OCI-LY7 (cell line): ENCODE measurements around the gene EXOSC1.

ENCODE experiments used
- EZH2phosphoT487 ChIP-seq: fragments of 200-600 bp; sonication (generic); IDR thresholded peaks from 2 replicates; pipeline ENCODE4 v1.6.1; 2018; ENCODE audit warnings: low read depth, borderline replicate concordance, mild to moderate bottlenecking, mixed run types, antibody characterized with exemption, low read length, moderate library complexity, mixed read lengths
- TF ChIP-seq, protein P1 (sequence below): fragments of 200-600 bp; sonication (generic); conservative IDR thresholded peaks from 2 replicates; pipeline ENCODE4 v1.5.1; 2014; ENCODE audit warnings: mild to moderate bottlenecking, antibody characterized with exemption, low read length, moderate library complexity, mixed read lengths

- TF ChIP-seq, protein P1, sequence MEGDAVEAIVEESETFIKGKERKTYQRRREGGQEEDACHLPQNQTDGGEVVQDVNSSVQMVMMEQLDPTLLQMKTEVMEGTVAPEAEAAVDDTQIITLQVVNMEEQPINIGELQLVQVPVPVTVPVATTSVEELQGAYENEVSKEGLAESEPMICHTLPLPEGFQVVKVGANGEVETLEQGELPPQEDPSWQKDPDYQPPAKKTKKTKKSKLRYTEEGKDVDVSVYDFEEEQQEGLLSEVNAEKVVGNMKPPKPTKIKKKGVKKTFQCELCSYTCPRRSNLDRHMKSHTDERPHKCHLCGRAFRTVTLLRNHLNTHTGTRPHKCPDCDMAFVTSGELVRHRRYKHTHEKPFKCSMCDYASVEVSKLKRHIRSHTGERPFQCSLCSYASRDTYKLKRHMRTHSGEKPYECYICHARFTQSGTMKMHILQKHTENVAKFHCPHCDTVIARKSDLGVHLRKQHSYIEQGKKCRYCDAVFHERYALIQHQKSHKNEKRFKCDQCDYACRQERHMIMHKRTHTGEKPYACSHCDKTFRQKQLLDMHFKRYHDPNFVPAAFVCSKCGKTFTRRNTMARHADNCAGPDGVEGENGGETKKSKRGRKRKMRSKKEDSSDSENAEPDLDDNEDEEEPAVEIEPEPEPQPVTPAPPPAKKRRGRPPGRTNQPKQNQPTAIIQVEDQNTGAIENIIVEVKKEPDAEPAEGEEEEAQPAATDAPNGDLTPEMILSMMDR, result peak; percentile 94
- TF ChIP-seq EZH2phosphoT487, result no peak
These were observed 38.4 kb downstream of the EXOSC1 start for GRCh38 chr10:97407211-97407951.
